CD14-positive monocyte (primary cell): ENCODE results near the gene LDLRAD4. TPM values are rescaled to one million over a fixed set of nuclear protein-coding genes. Genes with fewer than 3 reads are reported as not detected.

Experiments used
- DNase-seq, 3 donors: peaks; one replicate each; pipeline ENCODE4 v3.0.0-alpha.2; 2011 to 2022
- H2AFZ ChIP-seq: 2 replicates; pipeline ENCODE4 v1.6.0; 2012; ENCODE audit warnings: mild to moderate bottlenecking, low read depth, low read length, inconsistent platforms; ENCODE audit not compliant: insufficient read depth, poor library complexity, severe bottlenecking
- H3K27ac ChIP-seq, 2 donors: 1 replicate in 1 of 2; 2 replicates in 1 of 2; pipeline ENCODE4 v1.5.1; 2012 to 2013; ENCODE audit warnings: low read length in 2 of 2, control low read depth in 1 of 2, inconsistent platforms in 1 of 2, low read depth in 1 of 2, mild to moderate bottlenecking in 1 of 2
- H3K27me3 ChIP-seq, 2 donors: one replicate each; pipeline versions ENCODE4 v1.6.0 to v1.6.1; 2011 to 2013; ENCODE audit warnings: low read length in 2 of 2; ENCODE audit not compliant: control insufficient read depth in 2 of 2, insufficient read depth in 2 of 2
- H3K36me3 ChIP-seq, 2 donors: replicated peaks in 1 of 2; 1 replicate in 1 of 2; 2 replicates in 1 of 2; pipeline versions ENCODE4 v1.5.1 to v1.6.1; 2012 to 2013; ENCODE audit warnings: low read length in 2 of 2, control low read depth in 1 of 2, inconsistent platforms in 1 of 2, mild to moderate bottlenecking in 1 of 2; ENCODE audit not compliant: insufficient read depth in 2 of 2, control insufficient read depth in 1 of 2
- H3K4me1 ChIP-seq, 2 donors: 1 replicate in 1 of 2; 2 replicates in 1 of 2; pipeline versions ENCODE4 v1.5.1 to v1.6.1; 2012 to 2013; ENCODE audit warnings: low read length in 2 of 2, control low read depth in 1 of 2, inconsistent platforms in 1 of 2, mild to moderate bottlenecking in 1 of 2, moderate library complexity in 1 of 2; ENCODE audit not compliant: insufficient read depth in 2 of 2, control insufficient read depth in 1 of 2
- H3K4me2 ChIP-seq: replicated peaks from 2 replicates; pipeline ENCODE3; 2012; ENCODE audit warnings: low read length, moderate library complexity, mild to moderate bottlenecking; ENCODE audit not compliant: poor library complexity, severe bottlenecking; ENCODE audit errors: extremely low read depth
- H3K4me3 ChIP-seq, 3 experiments: fragments of 200-600 bp in 1 of 3; sonication (generic) in 1 of 3; replicated peaks in 1 of 3; 1 replicate in 2 of 3; 2 replicates in 1 of 3; pipeline ENCODE4 v1.5.1; 2011 to 2013; ENCODE audit warnings: low read length in 3 of 3, mild to moderate bottlenecking in 3 of 3, control low read depth in 2 of 3, low read depth in 2 of 3, inconsistent platforms in 1 of 3, moderate library complexity in 1 of 3
- H3K79me2 ChIP-seq: 2 replicates; pipeline ENCODE4 v1.6.0; 2012; ENCODE audit warnings: mild to moderate bottlenecking, control low read depth, inconsistent platforms, low read length, moderate library complexity; ENCODE audit not compliant: insufficient read depth
- H3K9ac ChIP-seq: 2 replicates; pipeline ENCODE4 v1.6.0; 2017; ENCODE audit warnings: low read length, mild to moderate bottlenecking; ENCODE audit not compliant: insufficient read depth, poor library complexity, severe bottlenecking
- H3K9me3 ChIP-seq, 2 donors: replicated peaks in 1 of 2; 1 replicate in 1 of 2; 2 replicates in 1 of 2; pipeline versions ENCODE4 v1.5.1 to v1.6.1; 2012 to 2013; ENCODE audit warnings: low read length in 2 of 2, control low read depth in 1 of 2; ENCODE audit not compliant: control insufficient read depth in 1 of 2, insufficient read depth in 1 of 2
- H4K20me1 ChIP-seq: 2 replicates; pipeline ENCODE4 v1.6.0; 2012; ENCODE audit warnings: mild to moderate bottlenecking, low read length, control low read depth, moderate library complexity; ENCODE audit not compliant: insufficient read depth
- H3K27ac Mint-ChIP-seq, 7 donors: one replicate each; pipeline ENCODE4 v1.8.0; 2020; ENCODE audit warnings: mild to moderate bottlenecking in 7 of 7, mixed read lengths in 7 of 7, moderate library complexity in 6 of 7, inconsistent platforms in 2 of 7
- H3K27me3 Mint-ChIP-seq, 3 donors: one replicate each; pipeline ENCODE4 v1.8.0; 2021 to 2022; ENCODE audit warnings: low read depth in 3 of 3, mild to moderate bottlenecking in 3 of 3, mixed read lengths in 3 of 3, moderate library complexity in 3 of 3, inconsistent platforms in 1 of 3
- H3K36me3 Mint-ChIP-seq, 2 donors: one replicate each; pipeline ENCODE4 v1.8.0; 2020; ENCODE audit warnings: mixed read lengths in 2 of 2, inconsistent platforms in 1 of 2, mild to moderate bottlenecking in 1 of 2
- H3K4me1 Mint-ChIP-seq: one replicate; pipeline ENCODE4 v1.8.0; 2020; ENCODE audit warnings: mild to moderate bottlenecking, mixed read lengths
- H3K4me3 Mint-ChIP-seq, 2 donors: one replicate each; pipeline ENCODE4 v1.8.0; 2020; ENCODE audit warnings: mild to moderate bottlenecking in 2 of 2, mixed read lengths in 2 of 2, moderate library complexity in 1 of 2
- H3K9me3 Mint-ChIP-seq, 7 donors: one replicate each; pipeline ENCODE4 v1.8.0; 2020 to 2022; ENCODE audit warnings: mixed read lengths in 7 of 7, mild to moderate bottlenecking in 6 of 7, moderate library complexity in 6 of 7, inconsistent platforms in 2 of 7
- WGBS: methylation state at CpG from one replicate; pipeline ENCODE4 v1.1.5; 2013; ENCODE audit warnings: missing lambda C conversion rate; ENCODE audit not compliant: insufficient coverage; 5-methylcytosine and 5-hydroxymethylcytosine counted together
- intact Hi-C, 2 donors: fragments of 100-400 bp; cut with micrococcal nuclease; formaldehyde crosslinking; loops; one replicate each; pipeline versions ENCODE4 v1.15.0 to v1.15.1; 2023
- polyA plus RNA-seq, 3 donors: library from polyadenylated mRNA; depleted of rRNA in 1 of 3; unstranded in 2 of 3; stranded (reverse) in 1 of 3; fragments of 300-500 nt in 2 of 3; fragments of >200 nt in 1 of 3; fragmentation: Illumina TruSeq in 2 of 3; gene quantifications; 1 replicate in 2 of 3; 2 replicates in 1 of 3; pipeline ENCODE4 v1.2.3, GENCODE V29; 2012 to 2021
- TF ChIP-seq, protein P1 (sequence below): fragments of 200-600 bp; IDR thresholded peaks from one replicate; pipeline ENCODE4 v1.8.0; 2022; ENCODE audit warnings: antibody characterized with exemption, mild to moderate bottlenecking

Gene LDLRAD4
- polyA plus RNA-seq, 3 donors, result 13.5 to 15.4 (median 13.8) TPM

DNA sequence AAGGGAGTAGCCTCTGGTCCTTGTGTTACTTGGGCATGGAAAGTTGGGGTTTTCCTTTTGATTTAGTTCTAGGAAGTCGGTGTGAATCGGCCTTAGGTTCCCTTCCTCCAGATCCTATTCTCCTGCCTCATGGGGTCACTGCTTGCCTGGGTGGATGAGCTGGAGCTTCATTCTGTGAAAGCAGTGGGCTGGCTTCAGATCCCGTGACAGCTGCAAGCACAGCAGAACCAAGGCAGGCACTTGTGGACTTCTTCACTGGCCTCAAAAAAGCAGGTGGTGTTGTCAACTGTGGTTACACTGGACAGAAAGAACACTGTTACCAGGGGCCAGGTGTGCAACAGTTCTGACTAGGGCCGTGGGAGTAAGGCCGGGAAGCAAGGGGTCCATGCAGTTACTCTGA, 243.4 kb downstream of the LDLRAD4 start:
- no peak for DNase-seq
- Mint-ChIP-seq H3K9me3 (peaks cover 2 to 12% (median 6%) of the 10 kb centered on the region in 7 donors), H3K4me1 (peaks cover 46% of the 10 kb centered on the region), H3K36me3 (peaks cover 4% of the 10 kb centered on the region in 2 donors), H3K27me3 (peaks cover 0 to 5% (median 1%) of the 10 kb centered on the region in 3 donors), H3K27ac (no peak overlapping the region), H3K4me3 (no peak overlapping the region)
- Histone ChIP-seq H3K4me2 (no peak overlapping the region), H3K79me2 (peaks cover 20% of the 10 kb centered on the region), H3K27ac (no peak overlapping the region), H3K4me1 (peaks cover 31 to 47% of the 10 kb centered on the region in 2 donors), H2AFZ (no peak overlapping the region), H3K9me3 (peaks cover 0 to 3% of the 10 kb centered on the region in 2 donors), H3K9ac (no peak overlapping the region), H3K4me3 (no peak overlapping the region), H3K36me3 (no peaks in the 10 kb centered on the region), H4K20me1 (peaks cover 4% of the 10 kb centered on the region), H3K27me3 (no peaks in the 10 kb centered on the region)
- WGBS, result 89% methylated on average over 5 of the region's 5 CpGs
- intact Hi-C loops, result loop anchor here in 1 of 2 donors (10.0 kb wide), 1 partner anchor 247 kb away; the partner anchor contains the start of gene LDLRAD4
- TF ChIP-seq, protein P1, sequence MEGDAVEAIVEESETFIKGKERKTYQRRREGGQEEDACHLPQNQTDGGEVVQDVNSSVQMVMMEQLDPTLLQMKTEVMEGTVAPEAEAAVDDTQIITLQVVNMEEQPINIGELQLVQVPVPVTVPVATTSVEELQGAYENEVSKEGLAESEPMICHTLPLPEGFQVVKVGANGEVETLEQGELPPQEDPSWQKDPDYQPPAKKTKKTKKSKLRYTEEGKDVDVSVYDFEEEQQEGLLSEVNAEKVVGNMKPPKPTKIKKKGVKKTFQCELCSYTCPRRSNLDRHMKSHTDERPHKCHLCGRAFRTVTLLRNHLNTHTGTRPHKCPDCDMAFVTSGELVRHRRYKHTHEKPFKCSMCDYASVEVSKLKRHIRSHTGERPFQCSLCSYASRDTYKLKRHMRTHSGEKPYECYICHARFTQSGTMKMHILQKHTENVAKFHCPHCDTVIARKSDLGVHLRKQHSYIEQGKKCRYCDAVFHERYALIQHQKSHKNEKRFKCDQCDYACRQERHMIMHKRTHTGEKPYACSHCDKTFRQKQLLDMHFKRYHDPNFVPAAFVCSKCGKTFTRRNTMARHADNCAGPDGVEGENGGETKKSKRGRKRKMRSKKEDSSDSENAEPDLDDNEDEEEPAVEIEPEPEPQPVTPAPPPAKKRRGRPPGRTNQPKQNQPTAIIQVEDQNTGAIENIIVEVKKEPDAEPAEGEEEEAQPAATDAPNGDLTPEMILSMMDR, result no peak

DNA sequence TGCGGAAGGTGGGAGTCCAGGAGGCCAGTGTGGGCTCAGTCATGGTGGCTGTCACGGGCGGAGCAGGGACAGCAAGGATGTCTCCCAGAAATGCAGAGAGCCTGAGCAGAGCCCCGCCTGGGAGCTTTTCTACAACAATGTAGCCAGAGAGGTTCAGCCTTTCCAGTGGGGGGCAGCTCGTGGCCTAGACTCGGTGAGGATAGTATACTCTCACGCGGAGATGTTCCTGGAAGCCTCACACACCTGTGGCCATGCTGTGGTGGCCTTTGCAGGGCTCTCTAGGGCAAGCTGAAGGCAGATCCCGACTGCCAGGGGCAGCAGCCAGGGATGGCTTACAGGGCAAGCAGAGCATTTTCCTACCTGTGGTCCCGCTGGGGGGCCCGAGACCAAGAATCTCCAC, 244.1 kb downstream of the LDLRAD4 start:
- peaks cover 0 to 3% of the 10 kb centered on the region in 2 donors for H3K9me3 ChIP-seq
- peaks cover 9 to 10% of the 10 kb centered on the region in 2 donors for H3K36me3 Mint-ChIP-seq
- H3K4me3 Mint-ChIP-seq, result no peak overlapping the region
- no peaks in the 10 kb centered on the region for H4K20me1 ChIP-seq
- no peak overlapping the region for H3K4me2 ChIP-seq
- no peaks in the 10 kb centered on the region for H3K27me3 ChIP-seq
- TF ChIP-seq, protein P1, result no peak
- peaks cover 2 to 12% (median 6%) of the 10 kb centered on the region in 7 donors for H3K9me3 Mint-ChIP-seq
- peaks cover 0 to 1% (median under 1%) of the 10 kb centered on the region in 3 donors for H3K27me3 Mint-ChIP-seq
- H3K9ac ChIP-seq, result no peak overlapping the region
- H3K27ac ChIP-seq, result no peak overlapping the region
- peaks cover 27% of the 10 kb centered on the region for H3K79me2 ChIP-seq
- H2AFZ ChIP-seq, result no peak overlapping the region
- WGBS, result 87% methylated on average over 10 of the region's 11 CpGs
- peaks cover 27 to 41% of the 10 kb centered on the region in 2 donors for H3K4me1 ChIP-seq
- no peaks in the 10 kb centered on the region for H3K36me3 ChIP-seq
- H3K4me1 Mint-ChIP-seq, result peaks cover 43% of the 10 kb centered on the region
- no peak overlapping the region for H3K27ac Mint-ChIP-seq
- H3K4me3 ChIP-seq, result no peak overlapping the region
- intact Hi-C loops, result loop anchor here in 1 of 2 donors (10.0 kb wide), 1 partner anchor 248 kb away; the partner anchor contains the start of gene LDLRAD4
- no peak for DNase-seq
